Peyer's patch (tissue), 4 donors: Measurements from ENCODE around the gene SLC5A3.

Experiments
- CTCF ChIP-seq, 6 experiments: fragments of 450-650 bp in 4 of 6; fragments of 200-600 bp in 2 of 6; sonication (generic) in 1 of 6; IDR thresholded peaks; one replicate each; pipeline ENCODE4 v1.5.1; 2017 to 2019; ENCODE audit warnings: antibody characterized with exemption in 6 of 6, mild to moderate bottlenecking in 3 of 6, moderate library complexity in 1 of 6
- POLR2A ChIP-seq, 2 donors: fragments of 450-650 bp; IDR thresholded peaks; one replicate each; pipeline ENCODE4 v1.5.1; 2017; ENCODE audit warnings: antibody characterized with exemption in 2 of 2, mild to moderate bottlenecking in 2 of 2, moderate library complexity in 2 of 2

- TF ChIP-seq CTCF (IDR thresholded peaks at IDR 0.05) (no peak), POLR2A (IDR thresholded peaks at IDR 0.05) (no peak)
Measured at GRCh38 chr21:34109075-34109474, 35.7 kb downstream of the SLC5A3 start.
